ENCODE data around the gene CHST15.

- TF ChIP-seq, protein P1, sequence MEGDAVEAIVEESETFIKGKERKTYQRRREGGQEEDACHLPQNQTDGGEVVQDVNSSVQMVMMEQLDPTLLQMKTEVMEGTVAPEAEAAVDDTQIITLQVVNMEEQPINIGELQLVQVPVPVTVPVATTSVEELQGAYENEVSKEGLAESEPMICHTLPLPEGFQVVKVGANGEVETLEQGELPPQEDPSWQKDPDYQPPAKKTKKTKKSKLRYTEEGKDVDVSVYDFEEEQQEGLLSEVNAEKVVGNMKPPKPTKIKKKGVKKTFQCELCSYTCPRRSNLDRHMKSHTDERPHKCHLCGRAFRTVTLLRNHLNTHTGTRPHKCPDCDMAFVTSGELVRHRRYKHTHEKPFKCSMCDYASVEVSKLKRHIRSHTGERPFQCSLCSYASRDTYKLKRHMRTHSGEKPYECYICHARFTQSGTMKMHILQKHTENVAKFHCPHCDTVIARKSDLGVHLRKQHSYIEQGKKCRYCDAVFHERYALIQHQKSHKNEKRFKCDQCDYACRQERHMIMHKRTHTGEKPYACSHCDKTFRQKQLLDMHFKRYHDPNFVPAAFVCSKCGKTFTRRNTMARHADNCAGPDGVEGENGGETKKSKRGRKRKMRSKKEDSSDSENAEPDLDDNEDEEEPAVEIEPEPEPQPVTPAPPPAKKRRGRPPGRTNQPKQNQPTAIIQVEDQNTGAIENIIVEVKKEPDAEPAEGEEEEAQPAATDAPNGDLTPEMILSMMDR (IDR thresholded peaks at IDR 0.05): no peak
- TF ChIP-seq POLR2A (IDR thresholded peaks at IDR 0.05): no peak
Measured at GRCh38 chr10:124014416-124015154, 78.8 kb downstream of the CHST15 start.
